K562 (cell line): ENCODE data around the gene ITGB3BP. TPM values are rescaled to one million over a fixed set of nuclear protein-coding genes. Genes with fewer than 3 reads are reported as not detected.

Source experiments
- GMEB1 ChIP-seq: fragments of 250-450 bp; sonication (Bioruptor Pico); IDR thresholded peaks from 2 replicates; pipeline ENCODE4 v1.4.0; 2020; ENCODE audit warnings: mild to moderate bottlenecking
- ZBTB11 ChIP-seq, 3 experiments: fragments of 200-800 bp in 1 of 3; fragments of 250-450 bp in 1 of 3; fragments of 450-650 bp in 1 of 3; sonication (Bioruptor Pico) in 1 of 3; sonication (Bioruptor generic) in 1 of 3; formaldehyde crosslinking in 1 of 3; IDR thresholded peaks; 2 replicates each; pipeline versions ENCODE4 v1.6.1 to v1.8.0; 2016 to 2022; ENCODE audit warnings: mild to moderate bottlenecking in 2 of 3, missing genetic modification characterization in 2 of 3, missing compliant biosample characterization in 1 of 3, moderate library complexity in 1 of 3
- ZBTB43 ChIP-seq: sonication (generic); formaldehyde crosslinking; IDR thresholded peaks from 2 replicates; pipeline ENCODE4 v1.8.0; 2023; ENCODE audit warnings: mild to moderate bottlenecking, missing genetic modification reagents
- ZFP91 ChIP-seq: sonication (generic); formaldehyde crosslinking; IDR thresholded peaks from 2 replicates; pipeline ENCODE4 v1.8.0; 2022; ENCODE audit warnings: mild to moderate bottlenecking, missing genetic modification reagents
- polyA plus RNA-seq, 8 experiments: library from polyadenylated mRNA; depleted of rRNA in 4 of 8; stranded (reverse) in 5 of 8; unstranded in 3 of 8; fragments of >200 nt; fragmentation: Nextera tagmentation in 2 of 8; fragmentation: Illumina TruSeq in 1 of 8; extraction: Ambion mirVana in 2 of 8; extraction: Trizol in 1 of 8; gene quantifications; 2 replicates each; pipeline versions ENCODE4 v1.2.1 to v1.2.3, GENCODE V29; 2011 to 2014; ENCODE audit warnings: inconsistent platforms in 1 of 8, missing spikeins in 1 of 8
- total RNA-seq, 7 experiments: library from RNA; depleted of rRNA in 6 of 7; stranded (reverse); fragments of >200 nt in 6 of 7; fragmentation: Illumina TruSeq in 2 of 7; extraction: Trizol in 2 of 7; gene quantifications; 2 replicates each; pipeline versions ENCODE4 v1.2.1 to v1.2.3, GENCODE V29; 2011 to 2021; ENCODE audit warnings: low replicate concordance in 1 of 7
- TF ChIP-seq, protein P1 (sequence below): sonication (generic); formaldehyde crosslinking; IDR thresholded peaks from 2 replicates; pipeline ENCODE4 v1.8.0; 2022; ENCODE audit warnings: missing genetic modification reagents, mild to moderate bottlenecking, borderline replicate concordance
- TF ChIP-seq, protein P2 (sequence below): fragments of 450-650 bp; IDR thresholded peaks from 2 replicates; pipeline ENCODE4 v1.7.1; 2018; ENCODE audit warnings: mild to moderate bottlenecking, low read depth; ENCODE audit not compliant: partially characterized antibody
- TF ChIP-seq, protein P3 (sequence below): fragments of 450-650 bp; IDR thresholded peaks from 2 replicates; pipeline ENCODE4 v1.6.1; 2017; ENCODE audit warnings: mild to moderate bottlenecking, moderate library complexity

ITGB3BP gene
- total and polyA plus RNA-seq, 9 of the 15 experiments (the other 6 are each of a cell fraction or from before 2014, with no cell fraction given) = 62.8 to 151 (median 110) TPM

- TF ChIP-seq, protein P1, sequence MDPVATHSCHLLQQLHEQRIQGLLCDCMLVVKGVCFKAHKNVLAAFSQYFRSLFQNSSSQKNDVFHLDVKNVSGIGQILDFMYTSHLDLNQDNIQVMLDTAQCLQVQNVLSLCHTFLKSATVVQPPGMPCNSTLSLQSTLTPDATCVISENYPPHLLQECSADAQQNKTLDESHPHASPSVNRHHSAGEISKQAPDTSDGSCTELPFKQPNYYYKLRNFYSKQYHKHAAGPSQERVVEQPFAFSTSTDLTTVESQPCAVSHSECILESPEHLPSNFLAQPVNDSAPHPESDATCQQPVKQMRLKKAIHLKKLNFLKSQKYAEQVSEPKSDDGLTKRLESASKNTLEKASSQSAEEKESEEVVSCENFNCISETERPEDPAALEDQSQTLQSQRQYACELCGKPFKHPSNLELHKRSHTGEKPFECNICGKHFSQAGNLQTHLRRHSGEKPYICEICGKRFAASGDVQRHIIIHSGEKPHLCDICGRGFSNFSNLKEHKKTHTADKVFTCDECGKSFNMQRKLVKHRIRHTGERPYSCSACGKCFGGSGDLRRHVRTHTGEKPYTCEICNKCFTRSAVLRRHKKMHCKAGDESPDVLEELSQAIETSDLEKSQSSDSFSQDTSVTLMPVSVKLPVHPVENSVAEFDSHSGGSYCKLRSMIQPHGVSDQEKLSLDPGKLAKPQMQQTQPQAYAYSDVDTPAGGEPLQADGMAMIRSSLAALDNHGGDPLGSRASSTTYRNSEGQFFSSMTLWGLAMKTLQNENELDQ (CRISPR knock-in tag) = no peak
- TF ChIP-seq ZBTB43 (CRISPR knock-in tag) = no peak
- TF ChIP-seq, protein P2, sequence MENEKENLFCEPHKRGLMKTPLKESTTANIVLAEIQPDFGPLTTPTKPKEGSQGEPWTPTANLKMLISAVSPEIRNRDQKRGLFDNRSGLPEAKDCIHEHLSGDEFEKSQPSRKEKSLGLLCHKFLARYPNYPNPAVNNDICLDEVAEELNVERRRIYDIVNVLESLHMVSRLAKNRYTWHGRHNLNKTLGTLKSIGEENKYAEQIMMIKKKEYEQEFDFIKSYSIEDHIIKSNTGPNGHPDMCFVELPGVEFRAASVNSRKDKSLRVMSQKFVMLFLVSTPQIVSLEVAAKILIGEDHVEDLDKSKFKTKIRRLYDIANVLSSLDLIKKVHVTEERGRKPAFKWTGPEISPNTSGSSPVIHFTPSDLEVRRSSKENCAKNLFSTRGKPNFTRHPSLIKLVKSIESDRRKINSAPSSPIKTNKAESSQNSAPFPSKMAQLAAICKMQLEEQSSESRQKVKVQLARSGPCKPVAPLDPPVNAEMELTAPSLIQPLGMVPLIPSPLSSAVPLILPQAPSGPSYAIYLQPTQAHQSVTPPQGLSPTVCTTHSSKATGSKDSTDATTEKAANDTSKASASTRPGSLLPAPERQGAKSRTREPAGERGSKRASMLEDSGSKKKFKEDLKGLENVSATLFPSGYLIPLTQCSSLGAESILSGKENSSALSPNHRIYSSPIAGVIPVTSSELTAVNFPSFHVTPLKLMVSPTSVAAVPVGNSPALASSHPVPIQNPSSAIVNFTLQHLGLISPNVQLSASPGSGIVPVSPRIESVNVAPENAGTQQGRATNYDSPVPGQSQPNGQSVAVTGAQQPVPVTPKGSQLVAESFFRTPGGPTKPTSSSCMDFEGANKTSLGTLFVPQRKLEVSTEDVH = no peak
- no peak for TF ChIP-seq ZFP91 (CRISPR knock-in tag)
- TF ChIP-seq ZBTB11 (CRISPR knock-in tag; IDR thresholded peaks at IDR 0.05) = no peak
- TF ChIP-seq GMEB1 (CRISPR knock-in tag) = no peak
- TF ChIP-seq, protein P3, sequence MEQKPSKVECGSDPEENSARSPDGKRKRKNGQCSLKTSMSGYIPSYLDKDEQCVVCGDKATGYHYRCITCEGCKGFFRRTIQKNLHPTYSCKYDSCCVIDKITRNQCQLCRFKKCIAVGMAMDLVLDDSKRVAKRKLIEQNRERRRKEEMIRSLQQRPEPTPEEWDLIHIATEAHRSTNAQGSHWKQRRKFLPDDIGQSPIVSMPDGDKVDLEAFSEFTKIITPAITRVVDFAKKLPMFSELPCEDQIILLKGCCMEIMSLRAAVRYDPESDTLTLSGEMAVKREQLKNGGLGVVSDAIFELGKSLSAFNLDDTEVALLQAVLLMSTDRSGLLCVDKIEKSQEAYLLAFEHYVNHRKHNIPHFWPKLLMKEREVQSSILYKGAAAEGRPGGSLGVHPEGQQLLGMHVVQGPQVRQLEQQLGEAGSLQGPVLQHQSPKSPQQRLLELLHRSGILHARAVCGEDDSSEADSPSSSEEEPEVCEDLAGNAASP = no peak
These were observed 11.4 kb upstream of the ITGB3BP start (continued) for GRCh38 chr1:63534406-63534805.
